ENCODE results near the gene USP33. TPM values are rescaled to one million over a fixed set of nuclear protein-coding genes. Genes with fewer than 3 reads are reported as not detected.

USP33 gene
- total and polyA plus RNA-seq, 9 of the 15 experiments (the other 6 are each of a cell fraction or from before 2014, with no cell fraction given): 22.4 to 83.5 (median 44.7) TPM

DNA sequence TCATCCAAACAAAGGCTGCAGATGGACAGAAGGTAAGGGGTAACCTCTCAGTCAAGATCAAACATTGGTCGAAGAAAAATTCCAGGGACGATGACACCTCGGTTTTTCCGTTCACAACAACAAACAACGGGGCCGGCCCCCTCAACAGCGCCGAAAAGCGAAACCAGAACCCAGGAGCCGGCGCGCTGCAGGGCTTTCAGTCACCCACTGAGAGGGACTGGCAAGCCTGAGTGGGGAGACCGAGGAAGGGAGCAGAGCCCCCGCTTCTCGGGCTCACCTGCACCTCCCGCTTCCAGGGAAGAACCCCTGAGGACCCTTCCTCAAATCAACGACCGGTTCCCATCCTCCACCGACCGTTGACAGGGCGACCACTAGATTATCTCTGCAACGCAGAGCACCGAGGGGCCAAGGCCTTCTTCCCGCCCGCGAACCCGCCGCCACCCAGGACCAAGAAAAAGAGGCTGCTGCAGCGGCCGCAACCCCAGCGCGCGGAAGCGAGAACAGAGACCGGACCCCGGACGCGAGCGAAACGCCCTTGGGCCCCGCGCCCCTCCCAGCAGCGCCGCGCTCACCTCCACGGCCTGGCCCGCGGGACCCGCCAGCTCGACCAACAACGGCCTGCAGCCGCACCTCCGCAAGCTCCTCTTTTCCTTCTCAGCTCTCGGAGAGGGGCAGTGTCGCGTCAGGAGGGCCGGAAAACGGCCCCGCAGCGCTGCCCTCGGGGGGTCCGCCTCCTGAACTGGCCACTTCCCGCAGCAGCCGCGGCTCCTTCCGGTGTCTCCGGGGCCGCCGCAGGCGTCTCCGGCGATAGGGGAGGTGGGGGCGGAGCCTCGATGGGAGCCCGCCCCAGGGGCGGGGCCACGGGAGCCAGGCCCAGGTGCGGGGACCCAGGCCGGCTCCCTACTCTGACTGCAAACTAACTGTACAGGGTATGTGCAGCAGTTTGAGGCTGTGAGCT lies at the start of gene USP33 (continued):
- TF ChIP-seq, protein P1, sequence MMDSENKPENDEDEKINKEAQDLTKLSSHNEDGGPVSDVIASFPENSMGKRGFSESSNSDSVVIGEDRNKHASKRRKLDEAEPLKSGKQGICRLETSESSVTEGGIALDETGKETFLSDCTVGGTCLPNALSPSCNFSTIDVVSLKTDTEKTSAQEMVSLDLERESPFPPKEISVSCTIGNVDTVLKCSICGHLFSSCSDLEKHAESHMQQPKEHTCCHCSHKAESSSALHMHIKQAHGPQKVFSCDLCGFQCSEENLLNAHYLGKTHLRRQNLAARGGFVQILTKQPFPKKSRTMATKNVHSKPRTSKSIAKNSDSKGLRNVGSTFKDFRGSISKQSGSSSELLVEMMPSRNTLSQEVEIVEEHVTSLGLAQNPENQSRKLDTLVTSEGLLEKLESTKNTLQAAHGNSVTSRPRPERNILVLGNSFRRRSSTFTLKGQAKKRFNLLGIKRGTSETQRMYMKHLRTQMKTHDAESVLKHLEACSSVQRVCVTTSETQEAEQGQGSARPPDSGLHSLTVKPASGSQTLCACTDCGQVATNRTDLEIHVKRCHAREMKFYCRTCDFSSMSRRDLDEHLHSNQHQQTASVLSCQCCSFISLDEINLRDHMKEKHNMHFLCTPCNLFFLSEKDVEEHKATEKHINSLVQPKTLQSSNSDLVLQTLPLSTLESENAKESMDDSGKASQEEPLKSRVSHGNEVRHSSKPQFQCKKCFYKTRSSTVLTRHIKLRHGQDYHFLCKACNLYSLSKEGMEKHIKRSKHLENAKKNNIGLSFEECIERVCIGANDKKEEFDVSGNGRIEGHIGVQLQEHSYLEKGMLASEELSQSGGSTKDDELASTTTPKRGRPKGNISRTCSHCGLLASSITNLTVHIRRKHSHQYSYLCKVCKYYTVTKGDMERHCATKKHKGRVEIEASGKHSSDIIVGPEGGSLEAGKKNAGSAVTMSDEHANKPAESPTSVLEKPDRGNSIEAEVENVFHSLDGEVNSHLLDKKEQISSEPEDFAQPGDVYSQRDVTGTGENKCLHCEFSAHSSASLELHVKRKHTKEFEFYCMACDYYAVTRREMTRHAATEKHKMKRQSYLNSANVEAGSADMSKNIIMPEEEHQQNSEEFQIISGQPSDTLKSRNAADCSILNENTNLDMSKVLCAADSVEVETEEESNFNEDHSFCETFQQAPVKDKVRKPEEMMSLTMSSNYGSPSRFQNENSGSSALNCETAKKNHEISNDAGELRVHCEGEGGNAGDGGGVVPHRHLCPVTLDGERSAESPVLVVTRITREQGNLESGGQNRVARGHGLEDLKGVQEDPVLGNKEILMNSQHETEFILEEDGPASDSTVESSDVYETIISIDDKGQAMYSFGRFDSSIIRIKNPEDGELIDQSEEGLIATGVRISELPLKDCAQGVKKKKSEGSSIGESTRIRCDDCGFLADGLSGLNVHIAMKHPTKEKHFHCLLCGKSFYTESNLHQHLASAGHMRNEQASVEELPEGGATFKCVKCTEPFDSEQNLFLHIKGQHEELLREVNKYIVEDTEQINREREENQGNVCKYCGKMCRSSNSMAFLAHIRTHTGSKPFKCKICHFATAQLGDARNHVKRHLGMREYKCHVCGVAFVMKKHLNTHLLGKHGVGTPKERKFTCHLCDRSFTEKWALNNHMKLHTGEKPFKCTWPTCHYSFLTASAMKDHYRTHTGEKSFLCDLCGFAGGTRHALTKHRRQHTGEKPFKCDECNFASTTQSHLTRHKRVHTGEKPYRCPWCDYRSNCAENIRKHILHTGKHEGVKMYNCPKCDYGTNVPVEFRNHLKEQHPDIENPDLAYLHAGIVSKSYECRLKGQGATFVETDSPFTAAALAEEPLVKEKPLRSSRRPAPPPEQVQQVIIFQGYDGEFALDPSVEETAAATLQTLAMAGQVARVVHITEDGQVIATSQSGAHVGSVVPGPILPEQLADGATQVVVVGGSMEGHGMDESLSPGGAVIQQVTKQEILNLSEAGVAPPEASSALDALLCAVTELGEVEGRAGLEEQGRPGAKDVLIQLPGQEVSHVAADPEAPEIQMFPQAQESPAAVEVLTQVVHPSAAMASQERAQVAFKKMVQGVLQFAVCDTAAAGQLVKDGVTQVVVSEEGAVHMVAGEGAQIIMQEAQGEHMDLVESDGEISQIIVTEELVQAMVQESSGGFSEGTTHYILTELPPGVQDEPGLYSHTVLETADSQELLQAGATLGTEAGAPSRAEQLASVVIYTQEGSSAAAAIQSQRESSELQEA (IDR thresholded peaks at IDR 0.05; ENCODE audit: low read depth): no peak
- TF ChIP-seq, protein P2, sequence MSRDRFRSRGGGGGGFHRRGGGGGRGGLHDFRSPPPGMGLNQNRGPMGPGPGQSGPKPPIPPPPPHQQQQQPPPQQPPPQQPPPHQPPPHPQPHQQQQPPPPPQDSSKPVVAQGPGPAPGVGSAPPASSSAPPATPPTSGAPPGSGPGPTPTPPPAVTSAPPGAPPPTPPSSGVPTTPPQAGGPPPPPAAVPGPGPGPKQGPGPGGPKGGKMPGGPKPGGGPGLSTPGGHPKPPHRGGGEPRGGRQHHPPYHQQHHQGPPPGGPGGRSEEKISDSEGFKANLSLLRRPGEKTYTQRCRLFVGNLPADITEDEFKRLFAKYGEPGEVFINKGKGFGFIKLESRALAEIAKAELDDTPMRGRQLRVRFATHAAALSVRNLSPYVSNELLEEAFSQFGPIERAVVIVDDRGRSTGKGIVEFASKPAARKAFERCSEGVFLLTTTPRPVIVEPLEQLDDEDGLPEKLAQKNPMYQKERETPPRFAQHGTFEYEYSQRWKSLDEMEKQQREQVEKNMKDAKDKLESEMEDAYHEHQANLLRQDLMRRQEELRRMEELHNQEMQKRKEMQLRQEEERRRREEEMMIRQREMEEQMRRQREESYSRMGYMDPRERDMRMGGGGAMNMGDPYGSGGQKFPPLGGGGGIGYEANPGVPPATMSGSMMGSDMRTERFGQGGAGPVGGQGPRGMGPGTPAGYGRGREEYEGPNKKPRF (IDR thresholded peaks at IDR 0.05; ENCODE audit: low read depth, low read length): no peak
- 0 out of 4 replicates have a peak, but pooled peaks of 1 of the 2 experiments have one; percentile 23 for TF ChIP-seq FOXA3 (CRISPR knock-in tag; conservative IDR thresholded peaks at IDR 0.05 in 1 of 2, IDR thresholded peaks at IDR 0.05 in 1 of 2)
- TF ChIP-seq, protein P3, sequence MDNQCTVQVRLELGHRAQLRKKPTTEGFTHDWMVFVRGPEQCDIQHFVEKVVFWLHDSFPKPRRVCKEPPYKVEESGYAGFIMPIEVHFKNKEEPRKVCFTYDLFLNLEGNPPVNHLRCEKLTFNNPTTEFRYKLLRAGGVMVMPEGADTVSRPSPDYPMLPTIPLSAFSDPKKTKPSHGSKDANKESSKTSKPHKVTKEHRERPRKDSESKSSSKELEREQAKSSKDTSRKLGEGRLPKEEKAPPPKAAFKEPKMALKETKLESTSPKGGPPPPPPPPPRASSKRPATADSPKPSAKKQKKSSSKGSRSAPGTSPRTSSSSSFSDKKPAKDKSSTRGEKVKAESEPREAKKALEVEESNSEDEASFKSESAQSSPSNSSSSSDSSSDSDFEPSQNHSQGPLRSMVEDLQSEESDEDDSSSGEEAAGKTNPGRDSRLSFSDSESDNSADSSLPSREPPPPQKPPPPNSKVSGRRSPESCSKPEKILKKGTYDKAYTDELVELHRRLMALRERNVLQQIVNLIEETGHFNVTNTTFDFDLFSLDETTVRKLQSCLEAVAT (IDR thresholded peaks at IDR 0.05): no peak
- TF ChIP-seq POLR3G (IDR thresholded peaks at IDR 0.05; ENCODE audit: extremely low read depth, insufficient read length, insufficient replicate concordance): no peak
- TF ChIP-seq, protein P4, sequence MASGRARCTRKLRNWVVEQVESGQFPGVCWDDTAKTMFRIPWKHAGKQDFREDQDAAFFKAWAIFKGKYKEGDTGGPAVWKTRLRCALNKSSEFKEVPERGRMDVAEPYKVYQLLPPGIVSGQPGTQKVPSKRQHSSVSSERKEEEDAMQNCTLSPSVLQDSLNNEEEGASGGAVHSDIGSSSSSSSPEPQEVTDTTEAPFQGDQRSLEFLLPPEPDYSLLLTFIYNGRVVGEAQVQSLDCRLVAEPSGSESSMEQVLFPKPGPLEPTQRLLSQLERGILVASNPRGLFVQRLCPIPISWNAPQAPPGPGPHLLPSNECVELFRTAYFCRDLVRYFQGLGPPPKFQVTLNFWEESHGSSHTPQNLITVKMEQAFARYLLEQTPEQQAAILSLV (tag; IDR thresholded peaks at IDR 0.05): no peak
- no peak for TF ChIP-seq PTBP1 (IDR thresholded peaks at IDR 0.05; ENCODE audit: low read depth, low read length)
- no peak for TF ChIP-seq POU5F1 (IDR thresholded peaks at IDR 0.05; ENCODE audit: borderline replicate concordance, low read depth, low read length, partially characterized antibody)
- no peak for TF ChIP-seq ZFP36 (IDR thresholded peaks at IDR 0.05; ENCODE audit: low read depth, low read length, partially characterized antibody)
- TF ChIP-seq MECOM (CRISPR knock-in tag; IDR thresholded peaks at IDR 0.05): no peak
- TF ChIP-seq ZNF224 (CRISPR knock-in tag; IDR thresholded peaks at IDR 0.05): no peak
- TF ChIP-seq GABPB2 (CRISPR knock-in tag; conservative IDR thresholded peaks at IDR 0.05): no peak
